Amygdala (tissue), 56 donors: Measurements from ENCODE around the gene TANC1.
"Not testable (repeated sequence)": the region's sequence is repeated elsewhere in the genome, so short reads cannot be mapped to it uniquely, and the experiment has no call there.

Experiments
- DNase-seq, 56 donors: peaks; one replicate each; lab custom pipeline; 2025; lab: John Stamatoyannopoulos, UW

The TANC1 gene

GRCh38 chr2:159131267-159131913, 162.9 kb downstream of the TANC1 start:
- DNase-seq, result no peak

GRCh38 chr2:159131914-159132281, 163.5 kb downstream of the TANC1 start:
- no peak for DNase-seq

- no peak for DNase-seq
These were observed 165.4 kb downstream of the TANC1 start for GRCh38 chr2:159133797-159134196.

GRCh38 chr2:159134979-159135378, 166.5 kb downstream of the TANC1 start:
- DNase-seq, result no peak

GRCh38 chr2:159136391-159136790, 168.0 kb downstream of the TANC1 start:
- no peak for DNase-seq

GRCh38 chr2:159137511-159138241, 169.2 kb downstream of the TANC1 start:
- no peak for DNase-seq

GRCh38 chr2:159138642-159139182, 170.3 kb downstream of the TANC1 start:
- no peak for DNase-seq

- no peak for DNase-seq
These were observed 170.9 kb downstream of the TANC1 start for GRCh38 chr2:159139216-159139933.

- no peak for DNase-seq
These were observed 171.8 kb downstream of the TANC1 start for GRCh38 chr2:159140070-159140769.

GRCh38 chr2:159140821-159141220, 172.4 kb downstream of the TANC1 start:
- DNase-seq, result not testable (repeated sequence)

GRCh38 chr2:159144776-159145614, 176.6 kb downstream of the TANC1 start:
- DNase-seq, result no peak

- no peak for DNase-seq
These were observed 177.4 kb downstream of the TANC1 start for GRCh38 chr2:159145745-159146354.

GRCh38 chr2:159146996-159147666, 178.7 kb downstream of the TANC1 start:
- peak in 2 of 56 donors; percentile 9 to 10 for DNase-seq

- DNase-seq, result no peak
These were observed 179.2 kb downstream of the TANC1 start for GRCh38 chr2:159147690-159148089.

- no peak for DNase-seq
These were observed 180.5 kb downstream of the TANC1 start for GRCh38 chr2:159148901-159149300.

- DNase-seq, result no peak
These were observed 181.3 kb downstream of the TANC1 start for GRCh38 chr2:159149747-159150146.

- no peak for DNase-seq
These were observed 181.9 kb downstream of the TANC1 start for GRCh38 chr2:159150280-159150746.
